HepG2 (cell line): ENCODE data around the gene ARFIP1. TPM values are rescaled to one million over a fixed set of nuclear protein-coding genes. Genes with fewer than 3 reads are reported as not detected.

Source experiments
- CCAR2 ChIP-seq: fragments of 200-400 bp; formaldehyde crosslinking; optimal IDR thresholded peaks from 2 replicates; pipeline ENCODE3; 2018; ENCODE audit warnings: low read depth, mild to moderate bottlenecking, low read length, moderate library complexity
- EHMT2 ChIP-seq: fragments of 200-600 bp; sonication (generic); IDR thresholded peaks from 2 replicates; pipeline ENCODE4 v1.7.0; 2017; ENCODE audit warnings: antibody characterized with exemption, low read depth, low read length, borderline replicate concordance
- ELK4 ChIP-seq: sonication (generic); formaldehyde crosslinking; IDR thresholded peaks from 2 replicates; pipeline ENCODE4 v1.9.0; 2021; ENCODE audit warnings: missing genetic modification reagents, borderline replicate concordance
- FOSL2 ChIP-seq: sonication (generic); formaldehyde crosslinking; IDR thresholded peaks from 2 replicates; pipeline ENCODE4 v1.4.0; 2020; ENCODE audit warnings: missing genetic modification reagents
- FOXP1 ChIP-seq, 2 experiments: fragments of 450-650 bp in 1 of 2; IDR thresholded peaks; 2 replicates each; pipeline ENCODE4 v1.6.1; 2017 to 2018; ENCODE audit warnings: antibody characterized with exemption in 1 of 2
- HIVEP1 ChIP-seq: sonication (generic); formaldehyde crosslinking; IDR thresholded peaks from 2 replicates; pipeline ENCODE4 v1.4.0; 2020; ENCODE audit warnings: mild to moderate bottlenecking, missing genetic modification reagents
- KLF12 ChIP-seq: sonication (generic); formaldehyde crosslinking; IDR thresholded peaks from 2 replicates; pipeline ENCODE4 v1.4.0; 2020; ENCODE audit warnings: missing genetic modification reagents, borderline replicate concordance
- NR2F1 ChIP-seq, 2 experiments: fragments of 450-650 bp in 1 of 2; formaldehyde crosslinking in 1 of 2; IDR thresholded peaks; 2 replicates each; pipeline versions ENCODE4 v1.5.0 to v1.6.1; 2016 to 2020; ENCODE audit warnings: mild to moderate bottlenecking in 1 of 2, missing compliant biosample characterization in 1 of 2, missing genetic modification reagents in 1 of 2, moderate library complexity in 1 of 2
- RAD21 ChIP-seq: fragments of 450-650 bp; formaldehyde crosslinking; IDR thresholded peaks from 2 replicates; pipeline ENCODE4 v1.5.0; 2020; ENCODE audit warnings: mild to moderate bottlenecking
- SMAD9 ChIP-seq: sonication (generic); formaldehyde crosslinking; IDR thresholded peaks from 2 replicates; pipeline ENCODE4 v1.5.1; 2020; ENCODE audit warnings: mild to moderate bottlenecking, missing genetic modification reagents
- SMC3 ChIP-seq: IDR thresholded peaks from 2 replicates; pipeline ENCODE4 v1.6.1; 2011; ENCODE audit warnings: low read length, improper control_type of control experiment
- SNRNP70 ChIP-seq: fragments of 200-400 bp; formaldehyde crosslinking; IDR thresholded peaks from 2 replicates; pipeline ENCODE4 v1.6.1; 2017; ENCODE audit warnings: mild to moderate bottlenecking, low read depth, low read length, moderate library complexity
- SP1 ChIP-seq, 2 experiments: fragments of 450-650 bp in 1 of 2; sonication (generic) in 1 of 2; formaldehyde crosslinking in 1 of 2; IDR thresholded peaks; 2 replicates each; pipeline versions ENCODE4 v1.4.0 to v1.6.1; 2016 to 2020; ENCODE audit warnings: missing genetic modification reagents in 1 of 2
- THYN1 ChIP-seq: sonication (generic); formaldehyde crosslinking; IDR thresholded peaks from 2 replicates; pipeline ENCODE4 v1.8.1; 2023; ENCODE audit warnings: low read depth, mild to moderate bottlenecking, moderate library complexity, missing genetic modification reagents, borderline replicate concordance
- TP53 ChIP-seq: sonication (generic); formaldehyde crosslinking; conservative IDR thresholded peaks from 2 replicates; pipeline ENCODE4 v1.4.0; 2020; ENCODE audit warnings: missing genetic modification reagents
- ZBTB1 ChIP-seq: sonication (generic); formaldehyde crosslinking; IDR thresholded peaks from 2 replicates; pipeline ENCODE4 v1.4.0; 2020; ENCODE audit warnings: missing genetic modification reagents, borderline replicate concordance
- ZNF136 ChIP-seq: sonication (generic); formaldehyde crosslinking; IDR thresholded peaks from 2 replicates; pipeline ENCODE4 v1.8.1; 2022; ENCODE audit warnings: low read depth, mild to moderate bottlenecking, moderate library complexity, missing genetic modification reagents
- ZNF253 ChIP-seq: sonication (generic); formaldehyde crosslinking; IDR thresholded peaks from 2 replicates; pipeline ENCODE4 v1.8.0; 2022; ENCODE audit warnings: mild to moderate bottlenecking, missing genetic modification reagents, borderline replicate concordance
- ZNF383 ChIP-seq: sonication (generic); formaldehyde crosslinking; IDR thresholded peaks from 2 replicates; pipeline ENCODE4 v1.4.0; 2020; ENCODE audit warnings: missing genetic modification reagents, mild to moderate bottlenecking, borderline replicate concordance
- ZSCAN5A ChIP-seq: sonication (generic); formaldehyde crosslinking; IDR thresholded peaks from 2 replicates; pipeline ENCODE4 v1.8.0; 2022; ENCODE audit warnings: mild to moderate bottlenecking, missing genetic modification reagents, borderline replicate concordance
- polyA plus RNA-seq, 8 experiments: library from polyadenylated mRNA; depleted of rRNA in 3 of 8; stranded (reverse) in 7 of 8; unstranded in 1 of 8; fragments of >200 nt; fragmentation: Illumina TruSeq in 4 of 8; extraction: Trizol in 4 of 8; gene quantifications; 2 replicates each; pipeline versions ENCODE4 v1.2.1 to v1.2.3, GENCODE V29; 2011 to 2016; ENCODE audit warnings: low read depth in 4 of 8, missing spikeins in 1 of 8, mixed read lengths in 1 of 8; ENCODE audit not compliant: insufficient read depth in 1 of 8
- total RNA-seq, 5 experiments: library from RNA; depleted of rRNA; stranded (reverse); fragments of >200 nt; fragmentation: Illumina TruSeq; extraction: Trizol; gene quantifications; 2 replicates each; pipeline ENCODE4 v1.2.3, GENCODE V29; 2016; ENCODE audit warnings: low read depth in 1 of 5

The ARFIP1 gene
- total and polyA plus RNA-seq, 2 of the 13 experiments (the other 11 are each of a cell fraction or from before 2014, with no cell fraction given): 9.9 to 27.7 TPM

- TF ChIP-seq ELK4: no peak
- no peak for TF ChIP-seq SP1 (IDR thresholded peaks at IDR 0.05)
- peak; percentile 60; the same call in 1 of the 2 replicates for TF ChIP-seq SP1 (CRISPR knock-in tag; IDR thresholded peaks at IDR 0.05)
- peak in 1 of 2 experiments; percentile 66; a peak in 2 of 4 replicates for TF ChIP-seq NR2F1 (CRISPR knock-in tag; IDR thresholded peaks at IDR 0.05)
- TF ChIP-seq FOSL2 (CRISPR knock-in tag): no peak
- TF ChIP-seq THYN1: no peak
- peak; percentile 57 for TF ChIP-seq RAD21 (CRISPR knock-in tag)
- no peak for TF ChIP-seq EHMT2
- TF ChIP-seq HIVEP1 (CRISPR knock-in tag): peak; percentile 76
- TF ChIP-seq SMC3: no peak
- TF ChIP-seq ZNF383 (CRISPR knock-in tag): no peak
- TF ChIP-seq SNRNP70: no peak
- TF ChIP-seq CCAR2: no peak
- no peak for TF ChIP-seq ZBTB1
- no peak for TF ChIP-seq ZNF253 (CRISPR knock-in tag)
- peak; percentile 53; the same call in 1 of the 2 replicates for TF ChIP-seq ZNF136 (CRISPR knock-in tag)
- TF ChIP-seq FOXP1 (IDR thresholded peaks at IDR 0.05): no peak
- TF ChIP-seq FOXP1 (CRISPR knock-in tag; IDR thresholded peaks at IDR 0.05): no peak
- peak; percentile 77; the same call in 1 of the 2 replicates for TF ChIP-seq KLF12 (CRISPR knock-in tag)
- TF ChIP-seq ZSCAN5A (CRISPR knock-in tag): no peak; the same call in 1 of the 2 replicates
- TF ChIP-seq SMAD9 (CRISPR knock-in tag): no peak
- TF ChIP-seq TP53 (CRISPR knock-in tag): no peak
These were observed at the start of gene ARFIP1, which contains the start of gene TIGD4 (continued) for GRCh38 chr4:152779513-152780266.
